Fibroblast of lung (primary cell): ENCODE data around the gene SYN1. TPM values are rescaled to one million over a fixed set of nuclear protein-coding genes. Genes with fewer than 3 reads are reported as not detected.
A peak's percentile ranks its signal among the peaks of the same experiment; 100 is the strongest.

Experiments used
- DNase-seq, 2 donors: peaks; one replicate each; pipeline versions ENCODE4 v3.0.0 to v3.0.0-alpha.2; 2010; ENCODE audit warnings: low read depth in 2 of 2
- H2AFZ ChIP-seq: 2 replicates; pipeline ENCODE4 v1.5.1; 2012; ENCODE audit warnings: low read length, control low read depth, inconsistent platforms
- H3K27ac ChIP-seq: 2 replicates; pipeline ENCODE4 v1.5.1; 2011; ENCODE audit warnings: low read length, control low read depth; ENCODE audit not compliant: insufficient read depth
- H3K27me3 ChIP-seq: 2 replicates; pipeline ENCODE4 v1.5.1; 2011; ENCODE audit warnings: mild to moderate bottlenecking, low read length; ENCODE audit not compliant: control insufficient read depth, insufficient read depth
- H3K36me3 ChIP-seq: 2 replicates; pipeline ENCODE4 v1.5.1; 2011; ENCODE audit warnings: low read length; ENCODE audit not compliant: control insufficient read depth, insufficient read depth
- H3K4me1 ChIP-seq: 2 replicates; pipeline ENCODE4 v1.5.1; 2011; ENCODE audit warnings: low read length; ENCODE audit not compliant: control insufficient read depth, insufficient read depth; ENCODE audit errors: extremely low read depth
- H3K4me2 ChIP-seq: 2 replicates; pipeline ENCODE4 v1.5.1; 2011; ENCODE audit warnings: low read length, control low read depth; ENCODE audit not compliant: insufficient read depth; ENCODE audit errors: extremely low read depth
- H3K4me3 ChIP-seq, 4 experiments: fragments of 200-600 bp in 1 of 4; sonication (generic) in 1 of 4; replicated peaks in 1 of 4; 2 replicates each; pipeline ENCODE4 v1.5.1; 2011 to 2016; ENCODE audit warnings: low read length in 4 of 4, low read depth in 3 of 4, mild to moderate bottlenecking in 3 of 4, control low read depth in 2 of 4, inconsistent platforms in 1 of 4, mixed read lengths in 1 of 4; ENCODE audit not compliant: insufficient read depth in 1 of 4; ENCODE audit errors: control extremely low read depth in 1 of 4
- H3K79me2 ChIP-seq: 2 replicates; pipeline ENCODE4 v1.5.1; 2012; ENCODE audit warnings: mild to moderate bottlenecking, low read length, inconsistent platforms; ENCODE audit not compliant: control insufficient read depth, insufficient read depth
- H3K9ac ChIP-seq: 2 replicates; pipeline ENCODE4 v1.5.1; 2011; ENCODE audit warnings: mild to moderate bottlenecking, low read length, control low read depth; ENCODE audit not compliant: insufficient read depth
- H3K9me3 ChIP-seq: 2 replicates; pipeline ENCODE4 v1.5.1; 2012; ENCODE audit warnings: low read depth, low read length; ENCODE audit not compliant: control insufficient read depth, insufficient read depth
- H4K20me1 ChIP-seq: 2 replicates; pipeline ENCODE4 v1.5.1; 2011; ENCODE audit warnings: low read length; ENCODE audit not compliant: control insufficient read depth, insufficient read depth; ENCODE audit errors: extremely low read depth
- EZH2 ChIP-seq: IDR thresholded peaks from 2 replicates; pipeline ENCODE4 v1.5.1; 2012; ENCODE audit warnings: low read length, control low read depth, mild to moderate bottlenecking; ENCODE audit errors: missing control alignments
- polyA plus RNA-seq, 2 donors: library from polyadenylated mRNA; depleted of rRNA in 1 of 2; stranded (reverse) in 1 of 2; unstranded in 1 of 2; fragments of >200 nt; gene quantifications; 2 replicates each; pipeline ENCODE4 v1.2.1, GENCODE V29; 2011 to 2012; ENCODE audit warnings: missing spikeins in 1 of 2
- total RNA-seq: library from RNA; depleted of rRNA; stranded (reverse); fragments of >200 nt; gene quantifications from 2 replicates; pipeline ENCODE4 v1.2.1, GENCODE V29; 2014
- TF ChIP-seq, protein P1 (sequence below), 2 donors: IDR thresholded peaks in 1 of 2; conservative IDR thresholded peaks in 1 of 2; 1 replicate in 1 of 2; 2 replicates in 1 of 2; pipeline ENCODE4 v1.5.1; 2011 to 2012; ENCODE audit warnings: low read length in 2 of 2, control low read depth in 1 of 2, inconsistent platforms in 1 of 2, low read depth in 1 of 2, mild to moderate bottlenecking in 1 of 2

Gene SYN1
- total and polyA plus RNA-seq, 2 donors (not counting 1 experiment from before 2014, with no cell fraction given) = 0.17 to 0.56 TPM

DNA sequence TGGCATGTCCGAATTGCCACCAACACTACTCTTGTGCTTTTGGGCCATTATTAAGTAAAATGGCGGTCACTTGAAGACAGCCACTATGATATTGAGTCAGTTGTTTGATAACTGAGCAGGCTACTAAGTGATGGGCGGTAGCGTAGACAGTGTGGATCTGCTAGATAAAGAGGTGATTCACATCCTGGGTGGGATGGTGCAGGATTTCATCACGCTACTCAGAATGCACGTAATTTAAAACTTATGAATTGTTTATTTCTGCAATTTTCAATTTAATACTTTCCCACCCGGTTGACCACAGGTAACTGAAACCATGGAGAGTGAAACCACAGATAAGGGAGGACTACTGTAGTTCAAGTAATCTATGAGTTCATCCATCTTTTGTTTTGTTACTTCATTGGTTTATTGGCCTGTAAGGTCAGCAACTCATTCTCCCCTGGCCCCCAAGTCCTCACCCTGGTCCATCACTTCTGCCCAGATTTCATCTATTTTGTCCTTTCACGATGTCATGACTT is 55.8 kb downstream of the SYN1 start:
- TF ChIP-seq, protein P1, sequence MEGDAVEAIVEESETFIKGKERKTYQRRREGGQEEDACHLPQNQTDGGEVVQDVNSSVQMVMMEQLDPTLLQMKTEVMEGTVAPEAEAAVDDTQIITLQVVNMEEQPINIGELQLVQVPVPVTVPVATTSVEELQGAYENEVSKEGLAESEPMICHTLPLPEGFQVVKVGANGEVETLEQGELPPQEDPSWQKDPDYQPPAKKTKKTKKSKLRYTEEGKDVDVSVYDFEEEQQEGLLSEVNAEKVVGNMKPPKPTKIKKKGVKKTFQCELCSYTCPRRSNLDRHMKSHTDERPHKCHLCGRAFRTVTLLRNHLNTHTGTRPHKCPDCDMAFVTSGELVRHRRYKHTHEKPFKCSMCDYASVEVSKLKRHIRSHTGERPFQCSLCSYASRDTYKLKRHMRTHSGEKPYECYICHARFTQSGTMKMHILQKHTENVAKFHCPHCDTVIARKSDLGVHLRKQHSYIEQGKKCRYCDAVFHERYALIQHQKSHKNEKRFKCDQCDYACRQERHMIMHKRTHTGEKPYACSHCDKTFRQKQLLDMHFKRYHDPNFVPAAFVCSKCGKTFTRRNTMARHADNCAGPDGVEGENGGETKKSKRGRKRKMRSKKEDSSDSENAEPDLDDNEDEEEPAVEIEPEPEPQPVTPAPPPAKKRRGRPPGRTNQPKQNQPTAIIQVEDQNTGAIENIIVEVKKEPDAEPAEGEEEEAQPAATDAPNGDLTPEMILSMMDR (conservative IDR thresholded peaks at IDR 0.05 in 1 of 2, IDR thresholded peaks at IDR 0.05 in 1 of 2; ENCODE audit: low read depth in 1 of 2, low read length in 2 of 2) = no peak
- no peak for TF ChIP-seq EZH2
- Histone ChIP-seq H3K4me2 (no peak overlapping the region), H4K20me1 (no peaks in the 10 kb centered on the region), H3K27ac (no peak overlapping the region), H3K4me3 (no peak overlapping the region), H2AFZ (no peak overlapping the region), H3K36me3 (peaks cover 3% of the 10 kb centered on the region), H3K4me1 (no peaks in the 10 kb centered on the region), H3K9ac (no peak overlapping the region), H3K27me3 (no peaks in the 10 kb centered on the region), H3K79me2 (peaks cover 15% of the 10 kb centered on the region), H3K9me3 (no peaks in the 10 kb centered on the region)
- peak in 1 of 2 donors; percentile 68 for DNase-seq

DNA sequence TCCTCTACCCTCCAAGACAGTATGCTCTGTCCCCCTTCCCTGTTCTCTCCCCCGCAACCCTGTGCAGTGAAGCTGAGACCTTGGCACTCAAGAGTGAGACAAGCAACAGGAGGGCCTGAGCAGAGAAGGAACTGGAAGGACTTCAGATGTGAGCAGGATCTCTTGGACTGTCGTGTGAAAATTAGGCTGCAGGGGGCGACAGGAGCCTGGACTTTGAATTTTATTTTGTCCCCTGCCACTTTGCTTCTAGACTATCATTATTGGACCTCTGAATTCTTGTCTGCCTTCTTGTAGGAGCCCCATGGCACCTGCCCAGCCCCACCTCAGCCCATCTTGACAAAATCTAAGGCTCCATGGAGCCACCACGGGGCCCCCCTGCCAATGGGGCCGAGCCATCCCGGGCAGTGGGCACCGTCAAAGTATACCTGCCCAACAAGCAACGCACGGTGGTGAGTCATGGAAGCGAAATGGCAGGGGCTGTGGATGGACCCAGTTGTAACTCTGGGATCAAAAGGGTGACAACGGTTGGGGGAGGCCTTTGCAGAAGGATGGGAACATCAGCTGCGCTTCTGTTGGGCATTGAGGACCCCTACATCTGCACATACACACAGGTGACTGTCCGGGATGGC is 56.9 kb downstream of the SYN1 start:
- Histone ChIP-seq H4K20me1 (no peaks in the 10 kb centered on the region), H3K4me1 (no peaks in the 10 kb centered on the region), H3K27ac (no peak overlapping the region), H3K27me3 (no peaks in the 10 kb centered on the region), H3K9ac (no peak overlapping the region), H3K36me3 (peaks cover 3% of the 10 kb centered on the region), H3K4me3 (no peak overlapping the region), H2AFZ (no peak overlapping the region), H3K9me3 (no peaks in the 10 kb centered on the region), H3K4me2 (peak overlapping the region; percentile 23), H3K79me2 (peaks cover 15% of the 10 kb centered on the region)
- DNase-seq = no peak
- no peak for TF ChIP-seq EZH2
- TF ChIP-seq, protein P1 (conservative IDR thresholded peaks at IDR 0.05 in 1 of 2, IDR thresholded peaks at IDR 0.05 in 1 of 2; ENCODE audit: low read depth in 1 of 2, low read length in 2 of 2) = peak; percentile 12 to 43

DNA sequence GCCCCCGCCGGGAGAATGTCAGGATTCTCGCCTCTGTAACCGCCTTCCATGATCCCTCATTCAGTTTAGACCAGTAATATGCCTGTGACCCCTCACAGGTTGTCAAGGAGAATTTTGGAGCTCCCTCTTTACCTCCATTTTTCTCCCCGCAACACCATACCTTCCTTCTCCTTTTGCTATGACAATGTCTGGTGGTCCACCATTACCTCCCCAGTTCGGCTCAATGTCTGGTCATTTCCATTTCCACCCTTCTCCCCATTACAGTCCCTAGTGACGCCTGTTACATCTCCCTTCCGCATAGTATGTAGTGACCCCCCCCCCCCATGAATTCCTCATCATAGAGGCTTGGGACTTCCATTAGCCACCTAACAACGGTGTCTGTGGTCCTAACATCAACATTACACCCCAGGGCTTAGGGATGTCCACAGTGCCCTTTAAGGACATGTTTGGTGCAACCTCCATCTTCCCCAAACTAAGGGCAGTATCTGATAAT is 58.0 kb downstream of the SYN1 start:
- Histone ChIP-seq H3K9ac (peak overlapping the region; percentile 91), H3K9me3 (no peaks in the 10 kb centered on the region), H2AFZ (no peak overlapping the region), H3K4me2 (peak overlapping the region; percentile 44), H3K36me3 (peaks cover 3% of the 10 kb centered on the region), H3K27ac (peak overlapping the region; percentile 95), H4K20me1 (no peaks in the 10 kb centered on the region), H3K27me3 (no peaks in the 10 kb centered on the region), H3K4me3 (peak overlapping the region; percentile 50 to 71 (median 68)), H3K79me2 (peaks cover 15% of the 10 kb centered on the region), H3K4me1 (no peaks in the 10 kb centered on the region)
- TF ChIP-seq, protein P1 (conservative IDR thresholded peaks at IDR 0.05 in 1 of 2, IDR thresholded peaks at IDR 0.05 in 1 of 2; ENCODE audit: low read depth in 1 of 2, low read length in 2 of 2) = no peak
- TF ChIP-seq EZH2 = no peak
- DNase-seq = no peak
